ENCODE data around the gene GNG7. TPM values are rescaled to one million over a fixed set of nuclear protein-coding genes. Genes with fewer than 3 reads are reported as not detected.

GNG7 gene
- total RNA-seq, 1 experiment from 2014 or later: not detected

GRCh38 chr19:2490659-2491058, 211.8 kb downstream of the GNG7 start:
- no peak for DNase-seq (ENCODE audit: low read depth)

GRCh38 chr19:2488942-2489731, 213.4 kb downstream of the GNG7 start:
- DNase-seq (ENCODE audit: low read depth): no peak

GRCh38 chr19:2488405-2488941, 214.0 kb downstream of the GNG7 start:
- DNase-seq (ENCODE audit: low read depth): no peak

GRCh38 chr19:2487842-2488241, 214.7 kb downstream of the GNG7 start:
- no peak for DNase-seq (ENCODE audit: low read depth)

GRCh38 chr19:2487090-2487489, 215.4 kb downstream of the GNG7 start:
- DNase-seq (ENCODE audit: low read depth): no peak

GRCh38 chr19:2485428-2485827, 217.1 kb downstream of the GNG7 start:
- DNase-seq (ENCODE audit: low read depth): no peak

GRCh38 chr19:2484178-2484937, 218.1 kb downstream of the GNG7 start:
- DNase-seq (ENCODE audit: low read depth): no peak

- DNase-seq (ENCODE audit: low read depth): no peak
These were observed 218.9 kb downstream of the GNG7 start for GRCh38 chr19:2483484-2484151.

GRCh38 chr19:2483084-2483483, 219.4 kb downstream of the GNG7 start:
- no peak for DNase-seq (ENCODE audit: low read depth)

GRCh38 chr19:2482354-2483038, 220.0 kb downstream of the GNG7 start:
- no peak for DNase-seq (ENCODE audit: low read depth)

- DNase-seq (ENCODE audit: low read depth): no peak
These were observed 221.0 kb downstream of the GNG7 start for GRCh38 chr19:2481466-2481865.

GRCh38 chr19:2479556-2480194, 222.8 kb downstream of the GNG7 start:
- no peak for DNase-seq (ENCODE audit: low read depth)

- peak; percentile 59 for DNase-seq (ENCODE audit: low read depth)
These were observed 223.5 kb downstream of the GNG7 start for GRCh38 chr19:2478756-2479555.

GRCh38 chr19:2478278-2478755, 224.2 kb downstream of the GNG7 start:
- DNase-seq (ENCODE audit: low read depth): peak; percentile 81

GRCh38 chr19:2477732-2478191, 224.7 kb downstream of the GNG7 start:
- peak; percentile 50 for DNase-seq (ENCODE audit: low read depth)

GRCh38 chr19:2477141-2477710, 225.3 kb downstream of the GNG7 start:
- DNase-seq (ENCODE audit: low read depth): no peak

GRCh38 chr19:2476451-2477140, 225.9 kb downstream of the GNG7 start:
- DNase-seq (ENCODE audit: low read depth): peak; percentile 81

GRCh38 chr19:2475702-2476450, 226.6 kb downstream of the GNG7 start, which contains the start of gene GADD45B:
Gene GADD45B, plus strand, starts transcription at chr19:2476127. Its CDS starts 232 bp downstream, at chr19:2476359.
- DNase-seq (ENCODE audit: low read depth): peak; percentile 94
